T-helper 2 cell treated with Interferon-gamma antibody and Interleukin-4, amounts not matched to agents 100 ng/mL and 5 ng/mL, for 36 hours (primary cell): ENCODE data around the gene MAP3K12. TPM values are rescaled to one million over a fixed set of nuclear protein-coding genes. Genes with fewer than 3 reads are reported as not detected.

ENCODE experiments used
- intact Hi-C: fragments of 100-400 bp; cut with micrococcal nuclease; formaldehyde crosslinking; loops from one replicate; pipeline ENCODE4 v1.15.1; 2023
- total RNA-seq: library from RNA; stranded (reverse); gene quantifications from 2 replicates; pipeline ENCODE4 v1.2.3, GENCODE V29; 2022

The MAP3K12 gene
- total RNA-seq, 1 donor from 2014 or later = 25.0 TPM

DNA sequence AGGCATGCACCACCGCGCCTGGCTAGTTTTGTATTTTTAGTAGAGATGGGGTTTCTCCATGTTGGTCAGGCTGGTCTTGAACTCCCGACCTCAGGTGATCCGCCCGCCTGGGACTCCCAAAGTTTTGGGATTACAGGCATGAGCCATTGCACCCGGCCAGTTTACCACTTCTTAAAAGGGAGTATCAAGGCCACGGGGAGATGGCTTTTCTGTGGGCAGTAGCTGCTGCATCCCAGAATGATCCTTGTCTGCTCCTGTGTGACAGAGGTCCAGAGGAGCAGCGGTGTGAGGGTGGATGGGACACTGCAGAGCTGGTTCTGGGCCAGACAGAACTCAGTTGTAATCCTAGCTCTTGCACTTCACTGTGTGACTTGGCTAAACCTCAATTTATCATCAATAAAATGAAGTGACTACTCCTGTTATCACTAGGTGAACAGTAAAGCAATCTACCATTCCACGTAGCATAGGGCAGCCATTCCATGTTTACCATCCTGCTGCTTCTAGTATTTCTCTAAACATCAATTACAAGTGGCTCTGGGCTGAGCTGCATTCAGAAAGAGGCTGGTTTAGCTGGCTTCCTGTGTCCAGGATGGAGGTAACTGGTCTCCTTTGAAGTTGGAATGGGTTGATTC, 11.0 kb upstream of the MAP3K12 start:
- intact Hi-C loops = no loop called here

DNA sequence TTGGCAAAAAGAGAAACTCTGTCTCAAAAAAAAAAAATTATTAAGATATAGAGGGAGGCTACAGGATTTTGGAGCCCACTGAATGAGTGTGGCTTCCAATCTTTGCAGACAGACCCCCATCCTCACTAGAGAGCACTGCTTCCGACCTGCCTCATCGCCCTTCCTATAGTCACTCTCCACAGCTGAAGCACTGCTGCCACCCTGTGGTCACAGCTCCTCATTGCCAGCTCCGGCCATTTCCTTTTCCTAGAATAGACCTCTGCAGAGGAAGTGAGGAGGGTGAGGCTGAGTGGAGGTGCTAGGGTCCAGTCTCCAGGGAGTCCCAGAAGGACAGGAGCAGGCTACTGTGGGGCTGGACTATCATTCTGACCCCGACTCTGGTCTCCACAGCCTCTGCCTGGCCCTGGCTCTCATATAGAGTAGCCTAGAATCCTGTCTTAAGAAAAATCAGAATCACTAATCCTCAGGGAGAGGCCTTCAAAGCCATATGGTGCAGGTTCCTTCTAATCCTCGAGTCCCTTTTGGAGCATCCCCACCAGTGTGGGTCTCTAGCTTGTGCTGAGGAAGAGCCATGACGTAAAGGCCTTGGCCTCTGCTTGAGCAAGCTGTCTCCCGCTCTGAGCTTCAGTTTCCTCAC, 9.4 kb upstream of the MAP3K12 start:
- intact Hi-C loops = loop anchor here (1.0 kb wide), 3 partner anchors 8 to 156 kb away; no protein-coding TSS in a partner anchor

DNA sequence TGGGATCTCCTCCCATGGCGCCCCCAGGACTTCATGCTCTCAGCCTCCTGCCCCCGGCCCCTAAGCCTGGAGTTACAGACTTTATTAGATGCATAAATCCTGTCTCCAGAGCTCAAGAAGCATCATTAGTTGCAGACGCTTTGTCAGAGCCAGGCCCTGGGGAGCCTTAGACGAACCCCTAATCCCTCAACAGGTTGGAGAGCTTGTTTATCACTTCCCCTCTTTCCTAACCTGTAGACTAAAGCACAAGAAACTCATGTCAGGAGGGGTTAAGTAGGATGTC, 8.3 kb upstream of the MAP3K12 start:
- intact Hi-C loops = no loop called here

DNA sequence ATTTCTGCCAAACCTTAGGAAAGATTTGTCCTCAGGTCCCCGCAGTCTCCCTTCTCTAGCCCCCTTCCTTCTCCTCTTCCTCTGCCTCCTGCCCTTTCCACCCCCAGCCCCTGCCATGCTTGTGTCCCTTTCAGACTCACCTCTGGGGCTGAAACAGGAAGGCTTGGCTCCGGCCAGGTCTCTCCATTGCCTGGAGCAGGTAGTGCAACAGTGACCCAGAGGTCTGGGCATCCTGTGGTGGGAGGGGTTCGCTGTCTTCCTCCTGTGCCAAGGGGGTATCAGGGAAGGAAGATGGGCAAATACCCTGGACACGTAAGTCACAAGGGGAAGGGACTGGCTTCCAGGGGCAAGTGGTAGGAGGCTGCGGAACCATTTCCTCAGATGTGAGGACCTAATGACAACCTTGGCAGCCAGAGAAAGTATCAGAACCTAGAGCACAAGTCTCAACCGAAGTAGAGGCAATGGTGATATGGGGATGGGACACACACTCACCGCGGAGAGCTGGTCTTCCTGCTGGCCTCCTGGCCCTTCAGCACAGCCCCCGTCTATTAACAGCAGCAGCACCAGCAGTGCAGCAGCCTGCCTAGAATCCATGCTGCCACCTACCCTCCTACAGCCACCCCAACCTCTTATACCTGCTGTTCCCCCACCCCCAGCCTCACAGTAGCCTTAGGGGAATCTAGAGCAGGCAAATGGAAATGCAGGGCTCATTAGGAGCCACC, 7.8 kb upstream of the MAP3K12 start, which contains the start of gene NPFF:
TSS of gene NPFF (minus strand) at position 604 of the 722 bp plus-strand sequence. CDS start at position 594, 10 bp downstream.
- intact Hi-C loops = no loop called here

DNA sequence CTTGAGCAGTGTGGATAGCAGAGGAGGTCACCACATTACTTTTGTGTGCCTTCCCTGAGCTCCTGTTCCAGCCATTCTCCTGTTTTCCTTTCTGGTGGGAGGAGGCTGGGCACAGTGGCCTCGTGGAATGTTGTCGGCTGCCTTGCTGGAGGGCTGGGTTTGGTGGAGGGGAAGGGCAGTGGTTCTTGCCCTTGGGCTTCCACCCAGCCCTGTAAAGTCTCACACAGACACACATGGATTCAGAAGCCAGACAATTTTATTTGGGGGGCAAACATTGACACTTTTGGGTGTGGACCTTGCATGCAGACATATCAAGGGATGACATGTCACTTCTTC, 7.2 kb upstream of the MAP3K12 start:
- intact Hi-C loops = no loop called here

DNA sequence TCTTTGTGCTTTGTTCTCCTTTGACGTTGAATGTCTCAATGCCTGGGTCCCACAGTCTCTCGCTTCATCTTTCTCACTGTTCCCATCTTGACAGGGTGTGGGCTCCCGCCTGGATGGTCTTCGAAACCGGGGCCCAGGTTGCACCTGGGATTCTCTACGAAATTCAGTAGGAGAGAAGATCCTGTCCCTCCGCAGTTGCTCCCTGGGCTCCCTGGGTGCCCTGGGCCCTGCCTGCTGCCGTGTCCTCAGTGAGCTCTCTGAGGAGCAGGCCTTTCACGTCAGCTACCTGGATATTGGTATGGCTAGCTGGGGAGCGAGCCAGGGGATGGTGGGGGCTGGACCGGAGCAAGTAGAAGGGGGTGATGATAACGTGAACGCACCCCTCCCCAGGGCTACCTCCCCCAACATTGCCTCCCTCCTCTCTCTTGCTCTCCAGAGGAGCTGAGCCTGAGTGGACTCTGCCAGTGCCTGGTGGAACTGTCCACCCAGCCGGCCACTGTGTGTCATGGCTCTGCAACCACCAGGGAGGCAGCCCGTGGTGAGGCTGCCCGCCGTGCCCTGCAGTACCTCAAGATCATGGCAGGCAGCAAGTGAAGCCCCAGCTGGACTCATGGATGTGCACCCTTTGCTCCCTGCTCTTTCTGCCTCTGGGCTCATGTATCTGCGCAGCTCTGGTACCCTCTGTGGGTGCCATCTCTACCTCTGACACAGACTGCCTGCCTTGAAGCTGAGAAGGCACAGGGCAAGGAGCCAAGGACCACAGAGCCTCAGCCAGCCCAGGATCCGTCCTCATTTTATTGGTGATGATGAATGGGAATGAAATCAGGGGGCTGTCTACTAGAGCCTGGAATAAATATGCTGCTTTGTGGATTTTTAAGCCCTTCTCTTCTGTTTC, 6.5 kb upstream of the MAP3K12 start:
- intact Hi-C loops = no loop called here

DNA sequence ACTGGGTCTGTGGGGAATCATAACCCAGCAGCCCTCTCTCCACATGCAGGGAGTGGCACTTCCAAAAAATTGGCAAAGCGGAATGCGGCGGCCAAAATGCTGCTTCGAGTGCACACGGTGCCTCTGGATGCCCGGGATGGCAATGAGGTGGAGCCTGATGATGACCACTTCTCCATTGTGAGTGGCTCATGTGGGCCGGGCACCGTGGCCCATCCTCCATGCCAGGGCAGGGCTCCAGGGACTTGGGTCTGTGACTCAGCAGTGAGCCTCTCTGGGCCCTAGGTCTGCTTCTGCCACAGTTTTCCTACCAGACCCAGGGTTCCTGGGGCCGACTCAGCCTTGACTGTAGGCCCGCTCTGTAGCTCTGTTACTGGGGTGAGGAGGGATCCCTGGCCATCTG, 5.8 kb upstream of the MAP3K12 start:
- intact Hi-C loops = no loop called here

DNA sequence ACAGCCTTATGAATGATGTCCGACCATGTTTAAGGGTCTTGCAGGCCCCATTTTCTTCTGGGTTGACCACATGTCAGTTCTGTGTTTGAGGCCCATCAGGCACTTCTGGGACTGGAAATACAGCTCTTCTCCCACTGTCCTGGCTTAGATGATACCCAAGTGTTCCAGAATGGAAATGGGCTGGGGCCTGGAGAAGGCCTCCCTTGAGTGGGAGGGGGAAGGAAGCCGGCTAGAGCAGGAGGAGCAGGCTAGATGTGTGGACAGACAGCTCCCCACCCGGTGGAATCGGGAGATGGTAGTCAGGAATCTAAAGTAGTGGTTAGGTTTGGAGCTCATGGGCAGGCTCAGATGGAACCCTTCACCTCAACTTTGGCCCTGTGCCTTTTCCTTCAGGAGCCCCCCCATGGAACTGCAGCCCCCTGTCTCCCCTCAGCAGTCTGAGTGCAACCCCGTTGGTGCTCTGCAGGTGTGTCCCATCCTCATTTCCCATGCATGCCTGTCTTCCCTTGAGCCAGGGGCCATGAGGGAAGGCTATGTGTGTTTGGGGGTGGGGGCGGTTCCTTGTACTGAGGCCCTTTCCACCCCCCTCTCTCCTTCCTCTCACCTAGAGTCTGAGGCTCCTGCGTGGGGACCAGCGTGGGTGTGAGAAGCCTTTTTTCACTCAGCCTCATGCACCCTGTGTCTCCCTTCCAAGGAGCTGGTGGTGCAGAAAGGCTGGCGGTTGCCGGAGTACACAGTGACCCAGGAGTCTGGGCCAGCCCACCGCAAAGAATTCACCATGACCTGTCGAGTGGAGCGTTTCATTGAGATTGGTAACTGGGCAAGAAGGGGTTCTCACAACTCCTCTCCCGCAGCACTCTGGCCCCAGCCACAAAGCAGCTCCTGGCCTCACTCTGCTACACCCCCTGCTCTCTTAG, 5.0 kb upstream of the MAP3K12 start:
- intact Hi-C loops = no loop called here

DNA sequence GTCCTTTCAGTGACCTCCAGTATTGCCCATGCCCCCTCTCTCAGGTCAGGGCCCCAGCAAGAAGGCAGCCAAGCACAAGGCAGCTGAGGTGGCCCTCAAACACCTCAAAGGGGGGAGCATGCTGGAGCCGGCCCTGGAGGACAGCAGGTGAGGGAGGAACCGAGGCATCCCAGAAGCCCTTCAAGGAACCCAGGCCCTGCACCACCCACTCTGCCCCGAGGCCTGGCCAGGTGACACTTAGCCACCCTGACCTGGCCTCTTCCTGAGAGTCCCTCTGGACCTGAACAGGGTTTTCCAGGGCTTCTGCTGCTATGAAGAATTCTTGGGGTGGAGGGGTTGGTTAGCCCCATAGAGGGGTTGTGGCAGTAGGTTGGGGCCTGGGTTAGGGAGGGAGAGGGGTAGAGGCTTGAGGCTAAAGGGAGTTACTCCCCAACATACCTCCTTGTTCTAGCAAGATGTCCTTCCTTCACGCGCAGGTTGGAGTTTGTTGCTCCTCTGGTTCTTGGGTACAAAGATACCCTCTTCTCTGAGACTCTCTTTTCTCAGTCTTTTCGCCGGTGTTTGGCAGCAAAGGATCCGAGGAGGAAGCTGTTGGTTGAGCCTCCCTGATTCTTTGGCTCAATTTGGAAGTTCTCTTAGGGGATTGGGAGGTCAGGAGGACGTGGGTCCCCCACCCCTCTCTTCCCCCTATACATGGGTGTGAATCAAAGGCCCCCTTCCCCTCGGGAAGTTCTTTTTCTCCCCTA, 3.9 kb upstream of the MAP3K12 start:
- intact Hi-C loops = no loop called here

DNA sequence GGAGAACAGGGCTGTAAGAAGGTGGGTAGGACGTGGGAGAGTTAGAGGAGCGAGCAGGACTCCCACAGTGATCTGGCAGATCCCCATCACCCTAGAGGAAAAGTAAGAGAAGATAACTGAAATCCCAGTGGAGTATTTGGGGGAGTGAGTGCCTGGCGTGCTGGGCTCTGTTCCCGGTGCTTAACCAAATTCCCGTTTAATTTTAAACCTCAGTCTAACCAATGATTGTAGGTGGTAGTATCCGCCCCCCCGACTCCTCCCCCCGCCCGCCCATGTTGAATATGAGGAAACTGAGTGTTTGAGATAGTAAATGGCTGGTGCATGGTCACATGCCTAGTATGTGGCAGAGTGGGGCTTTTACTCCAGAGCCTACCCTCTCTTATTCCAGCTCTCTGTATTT, 3.1 kb upstream of the MAP3K12 start:
- intact Hi-C loops = no loop called here

DNA sequence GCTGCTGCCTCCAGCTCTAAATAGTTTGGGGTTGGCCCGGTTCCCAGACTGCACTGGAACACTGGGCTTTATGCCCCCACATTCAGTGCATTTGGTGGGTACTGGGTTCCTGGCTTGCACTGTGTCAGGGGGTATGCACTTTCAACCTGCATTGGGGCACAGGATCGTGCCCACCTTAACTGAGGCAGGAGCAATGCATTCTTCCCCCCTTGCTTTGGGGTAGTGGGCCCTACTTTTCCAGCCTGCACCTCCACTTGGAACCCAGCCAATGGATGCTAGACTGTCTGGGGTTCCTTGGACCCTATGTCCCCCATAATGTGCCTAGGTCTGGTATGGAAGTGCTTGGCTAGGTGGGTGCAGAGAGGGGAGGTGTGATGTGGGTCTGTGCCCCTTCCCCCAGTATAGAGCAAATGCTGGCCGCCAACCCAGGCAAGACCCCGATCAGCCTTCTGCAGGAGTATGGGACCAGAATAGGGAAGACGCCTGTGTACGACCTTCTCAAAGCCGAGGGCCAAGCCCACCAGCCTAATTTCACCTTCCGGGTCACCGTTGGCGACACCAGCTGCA, 2.4 kb upstream of the MAP3K12 start:
- intact Hi-C loops = loop anchor here (1.0 to 2.0 kb wide), 6 partner anchors 121 to 495 kb away; partner anchors contain the start of genes AAAS, ATF7, CALCOCO1 and EIF4B

DNA sequence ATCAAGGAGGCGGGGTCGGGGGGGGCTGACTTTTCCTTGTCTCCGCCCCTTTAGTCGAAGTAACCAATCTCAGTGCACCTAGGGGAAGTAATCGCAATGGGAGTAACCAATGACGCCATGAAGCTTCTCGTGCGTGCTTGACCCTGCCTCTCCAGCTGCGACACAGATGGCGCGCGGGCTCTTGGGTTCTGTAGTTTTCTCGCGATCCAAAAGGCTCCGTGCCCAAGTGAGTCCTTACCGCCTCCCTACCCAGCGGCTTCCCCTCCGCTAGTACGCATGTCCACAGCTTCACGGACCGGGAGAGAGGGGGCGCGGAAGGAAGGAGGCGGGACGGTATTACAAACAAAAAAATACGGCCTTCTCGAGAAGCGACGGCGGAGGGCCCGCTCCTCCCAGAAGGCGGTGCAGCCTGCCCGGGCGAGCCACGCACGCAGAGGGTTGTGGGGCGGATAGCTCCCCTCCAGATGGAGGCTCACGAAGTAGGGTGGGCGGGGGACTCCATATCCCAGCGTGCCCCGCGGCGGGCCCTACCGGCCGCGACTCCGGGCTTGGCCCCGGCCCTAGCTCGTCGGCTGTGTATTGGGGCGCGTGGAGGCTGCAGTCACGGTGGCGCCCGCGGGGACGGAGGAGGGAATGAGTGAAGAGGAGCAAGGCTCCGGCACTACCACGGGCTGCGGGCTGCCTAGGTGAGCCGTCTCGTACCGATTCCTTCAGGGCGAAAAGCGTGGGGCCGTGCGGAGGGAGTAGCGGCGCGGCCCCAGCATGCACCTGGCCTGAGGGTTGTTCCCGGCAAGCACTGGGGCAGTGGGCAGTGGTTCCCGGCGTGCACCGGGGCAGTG, 1.7 kb upstream of the MAP3K12 start, which contains the start of gene TARBP2:
TSS of gene TARBP2 (plus strand) at position 508 of the 839 bp plus-strand sequence. CDS start at position 634, 126 bp downstream.
- intact Hi-C loops = loop anchor here (1.0 to 2.0 kb wide), 9 partner anchors 7 to 494 kb away; partner anchors contain the start of genes AAAS, ATF7, CALCOCO1 and EIF4B

DNA sequence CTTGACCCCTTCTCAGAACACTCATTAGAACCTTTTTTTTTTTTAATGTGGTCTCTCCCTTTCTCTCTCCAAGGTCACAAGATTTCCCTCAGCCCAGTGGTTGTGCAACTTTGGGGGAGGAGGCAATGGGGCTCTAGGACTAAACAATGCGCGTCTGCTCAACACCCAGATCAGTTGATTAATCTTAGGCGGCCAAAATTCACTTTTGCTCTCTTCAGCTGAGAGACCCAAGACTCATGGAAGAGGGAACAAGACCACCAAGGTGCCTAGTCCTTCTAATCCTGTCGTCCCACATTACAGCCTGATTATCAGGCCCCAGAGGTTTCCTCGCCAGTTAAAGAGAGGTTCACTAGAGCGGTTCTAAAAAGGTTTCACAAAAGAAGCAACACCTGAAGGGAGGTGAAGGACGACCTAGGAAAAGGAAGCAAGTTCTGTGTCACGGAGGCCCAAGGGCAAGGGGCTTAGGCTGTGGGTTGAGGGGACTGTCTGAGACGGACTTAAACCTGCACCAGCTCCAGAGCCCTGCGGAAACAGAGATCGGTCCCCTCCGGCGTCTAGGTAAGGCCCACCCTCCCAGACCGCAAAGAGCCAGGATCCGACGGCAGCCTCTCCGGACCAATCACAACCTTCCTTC, 1.0 kb upstream of the MAP3K12 start:
- intact Hi-C loops = loop anchor here (1.0 to 2.0 kb wide), 7 partner anchors 8 to 493 kb away; partner anchors contain the start of genes AAAS, ATF7, EIF4B and PCBP2

DNA sequence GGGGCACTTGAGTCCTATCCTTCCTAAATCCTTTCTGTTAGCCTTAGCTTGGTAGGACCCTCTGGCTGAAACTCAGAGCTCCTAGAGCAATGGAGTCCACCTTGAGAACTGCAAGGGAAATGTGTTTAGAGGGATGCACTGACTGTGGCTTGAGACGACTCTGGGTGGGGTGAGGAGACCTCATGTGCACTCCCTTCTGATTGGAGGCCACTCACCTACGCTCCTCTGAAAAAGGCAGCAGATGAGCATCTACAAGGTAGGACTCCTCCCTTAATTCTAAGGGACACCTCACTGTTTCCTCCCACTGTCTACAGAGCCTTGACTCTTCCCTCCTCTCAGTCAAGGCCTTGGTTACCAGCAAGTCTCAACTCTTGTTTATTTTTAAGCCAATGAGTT, 1.0 kb downstream of the MAP3K12 start:
- intact Hi-C loops = no loop called here

DNA sequence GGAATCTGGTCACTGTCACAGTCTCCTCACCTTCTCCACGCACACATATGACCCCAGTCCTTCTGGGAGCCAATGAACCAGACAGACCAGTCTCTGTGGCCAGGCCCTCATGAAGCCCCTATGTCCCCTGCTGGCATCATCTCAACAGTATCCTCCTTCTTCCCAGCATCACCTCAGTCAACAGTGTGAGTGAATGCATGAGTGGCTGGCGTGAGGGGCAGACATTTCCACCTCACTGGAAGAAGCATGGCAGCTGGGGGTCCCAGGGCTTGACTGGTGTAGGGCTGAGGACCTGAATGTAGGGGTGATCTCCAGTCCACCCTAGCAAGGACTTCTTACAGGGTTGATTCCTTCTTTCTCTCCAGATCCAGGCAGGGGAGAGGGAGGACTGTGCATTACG, 1.8 kb downstream of the MAP3K12 start:
- intact Hi-C loops = no loop called here

DNA sequence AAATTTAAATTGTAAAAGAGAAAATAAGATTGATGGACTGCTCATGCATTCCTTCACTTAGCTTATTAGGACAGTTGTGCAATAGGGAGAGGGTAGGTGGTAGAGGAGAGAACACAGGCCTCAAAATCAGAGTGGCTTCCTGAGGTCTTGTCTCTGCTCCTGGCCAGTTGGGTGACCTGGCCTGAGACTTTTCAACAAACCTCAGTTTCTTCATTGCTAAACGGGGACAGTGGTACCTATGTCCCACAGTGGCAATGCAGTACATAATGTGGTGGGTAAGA, 2.6 kb downstream of the MAP3K12 start:
- intact Hi-C loops = no loop called here

DNA sequence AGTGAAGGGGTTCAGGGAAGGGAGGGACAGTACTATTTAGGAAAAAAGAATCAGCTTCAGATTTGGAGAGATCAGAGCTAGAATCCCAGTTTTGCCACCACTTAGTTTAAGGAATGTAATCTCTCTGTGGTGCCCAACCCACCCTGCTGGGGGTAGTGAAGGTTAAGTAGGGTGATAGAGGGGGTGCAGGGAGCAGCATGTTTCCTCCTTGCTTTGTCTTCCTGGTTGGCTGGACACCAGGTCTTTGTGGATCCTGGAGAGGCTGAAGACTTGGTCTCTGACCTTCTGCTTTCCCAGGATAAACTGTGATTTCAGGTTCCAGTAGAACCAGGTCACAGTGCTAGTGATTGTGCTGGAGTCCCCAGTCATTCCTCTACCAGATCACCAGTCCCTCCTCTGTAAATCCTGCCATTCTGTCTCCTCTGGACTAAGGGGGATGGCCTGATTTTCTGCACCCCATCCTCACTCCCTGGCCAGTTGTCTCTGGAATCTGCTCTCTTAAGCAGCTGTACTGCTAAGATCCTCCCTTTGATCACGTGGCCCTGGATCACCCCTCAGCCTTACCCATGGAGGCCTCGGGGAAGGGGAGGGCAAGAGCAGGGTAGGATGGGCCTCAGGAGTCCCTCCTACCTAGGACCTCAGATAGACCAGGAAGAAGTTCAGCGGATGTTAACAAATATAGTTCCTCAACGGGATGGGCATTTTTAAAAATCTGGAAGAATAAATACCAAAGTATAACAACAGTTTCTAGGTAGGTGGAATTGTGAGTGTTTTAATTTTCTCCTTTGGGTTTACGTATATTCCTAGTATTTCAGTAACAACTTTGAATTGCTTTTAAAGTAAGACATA, 3.1 kb downstream of the MAP3K12 start:
- intact Hi-C loops = no loop called here
